NCI-H2107 (cell line): Measurements from ENCODE around the gene TCF19.
A peak's percentile ranks its signal among the peaks of the same experiment; 100 is the strongest.

ENCODE experiments used
- DNase-seq: peaks from one replicate; lab custom pipeline; 2025; lab: John Stamatoyannopoulos, UW

The TCF19 gene

GRCh38 chr6:31128093-31128676 lies 30.2 kb upstream of the TCF19 start:
- DNase-seq, result peak; percentile 0

- no peak for DNase-seq
Measured at GRCh38 chr6:31129130-31129529, 29.3 kb upstream of the TCF19 start.

GRCh38 chr6:31130751-31131150 lies 27.6 kb upstream of the TCF19 start:
- no peak for DNase-seq

- no peak for DNase-seq
Measured at GRCh38 chr6:31131595-31131994, 26.8 kb upstream of the TCF19 start.

GRCh38 chr6:31132806-31133205 lies 25.6 kb upstream of the TCF19 start:
- DNase-seq, result no peak

GRCh38 chr6:31135710-31136109 lies 22.7 kb upstream of the TCF19 start:
- DNase-seq, result no peak

GRCh38 chr6:31138982-31139381 lies 19.4 kb upstream of the TCF19 start, which contains the start of gene PSORS1C2:
TSS of gene PSORS1C2 (minus strand) at chr6:31139066. CDS start at chr6:31139026, 40 bp downstream.
- DNase-seq, result no peak

DNA sequence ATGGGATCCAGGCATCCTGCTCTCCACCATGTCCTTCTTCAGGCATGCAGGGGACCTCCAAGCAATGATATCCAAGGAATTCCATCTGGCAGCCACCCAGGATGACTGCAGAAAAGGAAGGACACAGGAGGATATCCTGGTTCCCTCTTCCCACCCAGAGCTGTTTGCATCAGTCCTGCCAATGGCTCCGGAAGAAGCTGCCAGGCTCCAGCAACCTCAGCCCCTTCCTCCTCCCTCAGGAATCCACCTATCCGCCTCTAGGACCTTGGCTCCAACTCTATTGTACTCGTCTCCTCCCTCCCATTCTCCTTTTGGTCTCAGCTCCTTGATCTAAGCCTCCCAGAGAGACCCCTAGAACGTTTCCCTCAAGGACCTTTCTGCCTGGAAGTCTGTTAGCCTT lies 18.8 kb upstream of the TCF19 start:
- DNase-seq, result no peak

DNA sequence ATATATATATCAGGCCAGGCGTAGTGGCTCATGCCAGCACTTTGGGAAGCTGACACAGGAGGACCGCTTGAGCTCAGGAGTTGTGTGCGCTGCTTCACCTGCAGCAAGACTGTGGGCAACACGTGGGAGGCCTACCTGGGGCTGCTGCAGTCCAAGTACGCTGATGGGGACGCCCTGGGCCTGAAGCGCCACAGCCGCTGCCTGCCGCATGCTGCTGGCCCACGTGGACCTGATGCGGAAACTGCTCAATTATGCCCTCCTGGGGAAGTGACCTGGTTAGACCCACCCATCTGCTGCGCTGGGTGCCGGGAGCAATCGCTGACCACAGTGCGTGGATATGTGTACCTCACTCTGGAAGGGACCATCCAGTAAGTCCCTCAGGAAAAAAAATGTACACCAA lies 17.7 kb upstream of the TCF19 start:
- no peak for DNase-seq

DNA sequence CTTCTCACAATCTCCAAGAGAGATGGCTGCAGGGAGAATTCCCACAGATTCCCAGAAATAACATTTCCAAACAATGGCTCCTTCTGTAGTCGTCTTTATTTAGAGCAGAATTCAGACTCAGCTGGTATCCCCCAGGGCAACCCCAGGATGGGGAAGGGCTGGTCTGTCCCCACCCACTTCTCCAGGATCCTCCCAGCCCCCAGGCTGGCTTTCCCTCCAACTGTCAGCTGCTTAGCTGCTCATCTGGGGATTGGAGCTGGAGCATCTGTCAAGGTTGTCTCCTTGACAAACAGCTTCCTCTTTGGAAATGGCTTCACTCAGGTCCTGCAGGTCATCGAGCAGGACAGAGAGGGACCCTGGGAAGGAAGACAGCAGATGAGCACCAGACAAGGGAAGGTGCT lies 16.0 kb upstream of the TCF19 start:
- no peak for DNase-seq

DNA sequence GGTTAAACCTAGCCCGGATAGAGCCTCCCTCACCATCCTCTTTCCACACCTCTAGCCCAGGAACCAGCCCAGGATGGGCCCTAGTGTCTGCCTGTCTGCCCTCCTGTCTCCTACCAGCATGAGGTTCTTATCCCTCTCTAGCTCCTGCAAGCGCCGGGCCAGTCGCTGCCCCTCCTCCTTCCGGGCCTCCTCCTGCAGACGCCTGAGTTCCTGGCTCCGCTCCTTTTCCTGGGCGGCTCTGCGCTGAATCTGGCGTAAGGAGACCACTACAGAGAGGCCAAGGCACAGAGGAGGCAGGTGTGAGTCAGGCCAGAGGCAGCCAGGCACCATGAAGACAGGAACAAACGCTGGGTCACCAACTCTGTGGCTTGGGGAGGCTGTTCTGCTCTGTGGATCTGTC lies 15.2 kb upstream of the TCF19 start:
- no peak for DNase-seq

GRCh38 chr6:31144296-31144969 lies 14.0 kb upstream of the TCF19 start:
- no peak for DNase-seq

GRCh38 chr6:31144970-31145340 lies 13.4 kb upstream of the TCF19 start:
- no peak for DNase-seq

DNA sequence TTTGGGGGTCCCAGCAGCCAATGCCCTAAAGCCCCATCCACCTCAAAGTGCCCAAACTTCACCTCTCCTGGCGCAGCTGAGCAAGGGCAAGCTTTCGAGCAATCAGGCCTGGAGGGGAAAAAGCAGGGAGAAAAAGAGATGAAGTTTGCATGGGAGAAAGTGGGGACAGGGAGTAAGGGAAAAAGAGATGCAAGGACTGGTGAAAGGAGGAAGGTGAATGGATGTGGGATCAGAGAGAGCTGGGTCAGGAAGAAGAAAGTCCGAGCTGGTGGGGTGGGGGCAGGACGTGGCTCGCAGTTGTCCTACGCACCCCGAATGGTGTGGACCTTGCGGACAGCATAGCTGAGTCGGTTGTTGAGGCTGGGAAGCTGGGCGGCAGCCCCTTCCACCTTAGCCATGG lies 13.0 kb upstream of the TCF19 start:
- DNase-seq, result no peak

DNA sequence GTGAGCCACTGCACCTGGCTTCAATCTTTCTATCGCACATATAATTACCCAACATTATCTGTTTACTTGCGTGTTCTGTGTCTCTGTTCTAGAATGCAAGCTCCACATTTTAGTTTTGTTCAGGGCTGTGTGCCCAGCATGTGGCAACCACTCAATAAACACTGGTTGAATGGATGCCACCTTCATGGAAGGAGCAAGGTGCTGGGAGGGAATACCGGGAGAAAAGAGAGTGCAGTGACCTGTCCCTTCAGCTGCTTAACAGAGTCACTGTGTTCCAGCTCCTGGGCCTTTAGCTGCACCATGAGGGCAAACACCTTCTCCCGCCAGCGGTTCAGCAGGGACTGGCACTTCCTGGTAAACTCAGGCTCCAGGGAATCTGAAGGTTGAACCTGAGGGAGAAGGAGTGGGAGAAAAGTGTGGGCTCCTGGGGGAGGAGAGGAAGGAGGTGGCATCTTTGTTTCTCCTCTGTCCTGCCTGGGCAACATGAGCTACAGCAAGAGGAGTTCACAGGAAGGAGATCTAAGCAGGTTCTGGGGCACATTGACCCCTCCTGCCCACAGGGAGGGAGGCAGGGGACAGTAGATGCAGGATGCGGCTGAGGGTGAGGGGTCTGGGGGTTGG lies 8.5 kb upstream of the TCF19 start:
- no peak for DNase-seq

DNA sequence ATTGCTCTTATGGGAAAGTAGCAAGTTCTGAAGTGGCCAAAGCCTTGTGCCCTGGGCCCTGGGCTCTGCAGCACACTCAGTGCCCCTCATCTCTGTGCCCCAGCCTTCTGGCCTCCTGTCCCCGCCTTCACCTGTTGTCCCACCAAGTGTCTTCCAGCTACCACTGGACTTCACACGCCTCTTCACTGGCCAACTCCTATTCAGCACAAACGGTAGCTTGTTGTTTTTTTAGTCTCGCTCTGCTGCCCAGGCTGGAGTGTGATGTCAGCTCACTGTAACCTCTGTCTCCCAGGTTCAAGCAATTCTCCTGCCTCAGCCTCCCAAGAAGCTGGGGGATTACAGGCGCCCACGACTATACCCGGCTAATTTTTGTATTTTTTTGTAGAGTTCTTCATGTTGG lies 5.6 kb upstream of the TCF19 start:
- DNase-seq, result no peak

- DNase-seq, result no peak
Measured at GRCh38 chr6:31154436-31154835, 4.0 kb upstream of the TCF19 start.

GRCh38 chr6:31156641-31157040 lies 1.7 kb upstream of the TCF19 start:
- DNase-seq, result no peak

GRCh38 chr6:31157513-31158139 lies 763 bp upstream of the TCF19 start, which contains the start of gene CCHCR1:
TSS of gene CCHCR1 (minus strand) at chr6:31157802. CDS start at chr6:31157600, 202 bp downstream.
- no peak for DNase-seq

- DNase-seq, result no peak
Measured at GRCh38 chr6:31158863-31159855, 770 bp downstream of the TCF19 start.

- DNase-seq, result no peak
Measured at GRCh38 chr6:31161216-31162126, 3.1 kb downstream of the TCF19 start.
